Upper lobe of right lung (tissue), 1 donor: ENCODE results near the gene KCNT1. TPM values are rescaled to one million over a fixed set of nuclear protein-coding genes. Genes with fewer than 3 reads are reported as not detected.

Experiments
- ATAC-seq: fragments of 200-7000 bp; cut with Tn5 transposase; one replicate; pipeline ENCODE4 v1.9.1; 2020; ENCODE audit warnings: mild to moderate bottlenecking, moderate library complexity
- DNase-seq: peaks from one replicate; pipeline ENCODE4 v3.0.0-alpha.2; 2020
- H3K27ac ChIP-seq: fragments of 200-600 bp; one replicate; pipeline ENCODE4 v1.8.0; 2022
- H3K27me3 ChIP-seq: fragments of 200-600 bp; one replicate; pipeline ENCODE4 v1.8.0; 2022; ENCODE audit warnings: mild to moderate bottlenecking
- H3K36me3 ChIP-seq: fragments of 200-600 bp; one replicate; pipeline ENCODE4 v1.8.0; 2022
- H3K4me1 ChIP-seq: fragments of 200-600 bp; one replicate; pipeline ENCODE4 v1.8.0; 2022
- H3K4me3 ChIP-seq: fragments of 200-600 bp; one replicate; pipeline ENCODE4 v1.8.0; 2022; ENCODE audit warnings: mild to moderate bottlenecking
- H3K9me3 ChIP-seq: fragments of 200-600 bp; one replicate; pipeline ENCODE4 v1.8.0; 2022
- CTCF ChIP-seq: fragments of 200-600 bp; IDR thresholded peaks from one replicate; pipeline ENCODE4 v1.8.0; 2022; ENCODE audit warnings: antibody characterized with exemption
- intact Hi-C: fragments of 100-400 bp; cut with DNase I; formaldehyde crosslinking; loops from one replicate; pipeline ENCODE4 v1.11.0; 2022
- total RNA-seq: library from RNA; stranded (reverse); fragmentation: NEBNext Ultra II Directional; extraction: Animal tissue kit (Norgen Biotek cat#: 25700); gene quantifications from one replicate; pipeline ENCODE4 v1.2.1, GENCODE V29; 2021
- donor health status: DM: no; HTN: yes; CAD: no; lungs with severe emphysema.

The KCNT1 gene
- total RNA-seq, 1 donor from 2014 or later: 0.29 TPM

GRCh38 chr9:135780086-135780485, 78.1 kb downstream of the KCNT1 start:
- intact Hi-C loops: no loop called here
- no peak for TF ChIP-seq CTCF
- DNase-seq (no peak), ATAC-seq (no peak)
- Histone ChIP-seq H3K27me3 (no peaks in the 10 kb centered on the region), H3K4me3 (no peak overlapping the region), H3K36me3 (no peaks in the 10 kb centered on the region), H3K4me1 (no peaks in the 10 kb centered on the region), H3K27ac (no peak overlapping the region), H3K9me3 (no peaks in the 10 kb centered on the region)

GRCh38 chr9:135780626-135781025, 78.6 kb downstream of the KCNT1 start:
- no peak for DNase-seq
- no peaks in the 10 kb centered on the region for H3K9me3 ChIP-seq
- no peak overlapping the region for H3K4me3 ChIP-seq
- H3K27me3 ChIP-seq: no peaks in the 10 kb centered on the region
- no peaks in the 10 kb centered on the region for H3K4me1 ChIP-seq
- H3K36me3 ChIP-seq: no peaks in the 10 kb centered on the region
- no peak overlapping the region for H3K27ac ChIP-seq
- intact Hi-C loops: no loop called here
- no peak for ATAC-seq
- no peak for TF ChIP-seq CTCF

GRCh38 chr9:135782946-135783345, 81.0 kb downstream of the KCNT1 start:
- H3K4me3 ChIP-seq: no peak overlapping the region
- no peak for ATAC-seq
- no peaks in the 10 kb centered on the region for H3K9me3 ChIP-seq
- DNase-seq: no peak
- no peak overlapping the region for H3K27ac ChIP-seq
- intact Hi-C loops: no loop called here
- H3K4me1 ChIP-seq: no peaks in the 10 kb centered on the region
- no peaks in the 10 kb centered on the region for H3K36me3 ChIP-seq
- H3K27me3 ChIP-seq: no peaks in the 10 kb centered on the region
- TF ChIP-seq CTCF: no peak

GRCh38 chr9:135783540-135784245, 81.7 kb downstream of the KCNT1 start:
- H3K9me3 ChIP-seq: no peaks in the 10 kb centered on the region
- DNase-seq (no peak), ATAC-seq (no peak)
- TF ChIP-seq CTCF: no peak
- H3K4me3 ChIP-seq: no peak overlapping the region
- no peaks in the 10 kb centered on the region for H3K4me1 ChIP-seq
- no peak overlapping the region for H3K27ac ChIP-seq
- intact Hi-C loops: no loop called here
- H3K27me3 ChIP-seq: no peaks in the 10 kb centered on the region
- H3K36me3 ChIP-seq: no peaks in the 10 kb centered on the region

GRCh38 chr9:135785013-135785575, 83.1 kb downstream of the KCNT1 start:
- no peaks in the 10 kb centered on the region for H3K36me3 ChIP-seq
- no peak for TF ChIP-seq CTCF
- H3K4me3 ChIP-seq: no peak overlapping the region
- no peaks in the 10 kb centered on the region for H3K4me1 ChIP-seq
- intact Hi-C loops: no loop called here
- H3K9me3 ChIP-seq: no peaks in the 10 kb centered on the region
- ATAC-seq (no peak), DNase-seq (no peak)
- H3K27ac ChIP-seq: no peak overlapping the region
- H3K27me3 ChIP-seq: no peaks in the 10 kb centered on the region
